Measurements from ENCODE around the gene MAP2K4. TPM values are rescaled to one million over a fixed set of nuclear protein-coding genes. Genes with fewer than 3 reads are reported as not detected.

Gene MAP2K4
- total RNA-seq, 3 donors from 2014 or later: 32.2 to 39.3 (median 33.1) TPM

- H3K4me1 Mint-ChIP-seq (ENCODE audit: low read depth): peaks cover 71% of the 10 kb centered on the region
- DNase-seq (no peak), ATAC-seq (no peak)
- H3K36me3 Mint-ChIP-seq (ENCODE audit: insufficient read depth): peaks cover 4% of the 10 kb centered on the region
- no peaks in the 10 kb centered on the region for H3K27me3 Mint-ChIP-seq (ENCODE audit: low read depth)
- H3K4me3 Mint-ChIP-seq: peak overlapping the region; percentile 8
- no peaks in the 10 kb centered on the region for H3K9me3 Mint-ChIP-seq
These were observed 32.9 kb downstream of the MAP2K4 start for GRCh38 chr17:12053552-12053951.

GRCh38 chr17:12055889-12056288 is 35.2 kb downstream of the MAP2K4 start:
- no peak for DNase-seq
- no peak for ATAC-seq
- peaks cover 8% of the 10 kb centered on the region for H3K36me3 Mint-ChIP-seq (ENCODE audit: insufficient read depth)
- H3K4me1 Mint-ChIP-seq (ENCODE audit: low read depth): peaks cover 59% of the 10 kb centered on the region
- no peaks in the 10 kb centered on the region for H3K27me3 Mint-ChIP-seq (ENCODE audit: low read depth)
- H3K9me3 Mint-ChIP-seq: no peaks in the 10 kb centered on the region
- no peak overlapping the region for H3K4me3 Mint-ChIP-seq

- DNase-seq (no peak), ATAC-seq (no peak)
- Mint-ChIP-seq H3K36me3 (ENCODE audit: insufficient read depth) (peaks cover 13% of the 10 kb centered on the region), H3K4me3 (no peak overlapping the region), H3K9me3 (no peaks in the 10 kb centered on the region), H3K4me1 (ENCODE audit: low read depth) (peaks cover 49% of the 10 kb centered on the region), H3K27me3 (ENCODE audit: low read depth) (no peaks in the 10 kb centered on the region)
These were observed 36.8 kb downstream of the MAP2K4 start for GRCh38 chr17:12057520-12057919.

DNA sequence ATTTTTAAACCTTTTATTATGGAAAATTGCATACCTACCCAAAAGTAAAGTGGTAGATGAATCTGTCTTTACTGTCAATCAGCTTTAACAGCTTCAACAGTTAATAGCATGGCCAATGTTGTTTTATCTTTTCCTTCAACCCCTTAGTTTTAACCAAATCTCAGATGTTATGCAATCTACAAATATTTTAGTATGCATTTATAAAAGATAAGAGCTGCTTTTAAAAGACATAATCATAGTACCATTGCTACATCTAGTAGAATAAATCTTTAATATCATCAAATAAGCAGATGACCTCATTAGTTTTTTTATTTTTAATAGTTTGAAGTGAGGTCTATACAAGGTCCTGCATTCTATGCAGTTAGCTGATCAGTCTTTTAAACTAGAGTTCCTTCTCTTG is 37.9 kb downstream of the MAP2K4 start:
- peaks cover 13% of the 10 kb centered on the region for H3K36me3 Mint-ChIP-seq (ENCODE audit: insufficient read depth)
- no peak for ATAC-seq
- H3K27me3 Mint-ChIP-seq (ENCODE audit: low read depth): no peaks in the 10 kb centered on the region
- H3K9me3 Mint-ChIP-seq: no peaks in the 10 kb centered on the region
- H3K4me3 Mint-ChIP-seq: no peak overlapping the region
- no peak for DNase-seq
- peaks cover 42% of the 10 kb centered on the region for H3K4me1 Mint-ChIP-seq (ENCODE audit: low read depth)

- ATAC-seq (no peak), DNase-seq (no peak)
- no peaks in the 10 kb centered on the region for H3K27me3 Mint-ChIP-seq (ENCODE audit: low read depth)
- peaks cover 21% of the 10 kb centered on the region for H3K36me3 Mint-ChIP-seq (ENCODE audit: insufficient read depth)
- no peaks in the 10 kb centered on the region for H3K9me3 Mint-ChIP-seq
- H3K4me1 Mint-ChIP-seq (ENCODE audit: low read depth): peaks cover 10% of the 10 kb centered on the region
- H3K4me3 Mint-ChIP-seq: no peak overlapping the region
These were observed 41.6 kb downstream of the MAP2K4 start for GRCh38 chr17:12062249-12062648.

- H3K4me1 Mint-ChIP-seq (ENCODE audit: low read depth): peaks cover 4% of the 10 kb centered on the region
- H3K4me3 Mint-ChIP-seq: no peak overlapping the region
- no peaks in the 10 kb centered on the region for H3K27me3 Mint-ChIP-seq (ENCODE audit: low read depth)
- H3K9me3 Mint-ChIP-seq: no peaks in the 10 kb centered on the region
- DNase-seq (no peak), ATAC-seq (no peak)
- H3K36me3 Mint-ChIP-seq (ENCODE audit: insufficient read depth): peaks cover 16% of the 10 kb centered on the region
These were observed 43.7 kb downstream of the MAP2K4 start for GRCh38 chr17:12064395-12064794.

- no peak for ATAC-seq
- H3K27me3 Mint-ChIP-seq (ENCODE audit: low read depth): no peaks in the 10 kb centered on the region
These were observed 46.8 kb downstream of the MAP2K4 start for GRCh38 chr17:12067485-12067884.

DNA sequence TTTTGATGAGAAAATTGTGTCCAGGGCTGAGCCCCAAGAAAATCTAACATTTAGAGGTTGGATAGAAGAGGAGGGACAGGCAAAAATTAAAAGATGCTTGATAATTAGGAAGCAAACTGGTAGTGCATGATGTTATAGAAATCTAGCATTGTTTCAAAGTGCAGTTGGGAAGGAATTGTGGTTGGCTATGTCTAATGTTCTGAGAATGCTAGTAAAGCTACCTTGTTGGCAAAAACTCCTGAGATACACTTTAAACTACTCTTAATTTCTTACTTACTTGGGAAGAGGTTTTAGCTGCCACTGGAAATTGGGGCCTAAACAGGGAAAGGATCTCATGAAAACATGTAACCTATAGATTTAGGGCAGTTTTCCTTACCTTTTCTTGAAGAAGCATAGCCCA is 48.3 kb downstream of the MAP2K4 start:
- DNase-seq (no peak), ATAC-seq (no peak)
- H3K4me1 Mint-ChIP-seq (ENCODE audit: low read depth): peaks cover under 1% of the 10 kb centered on the region
- H3K36me3 Mint-ChIP-seq (ENCODE audit: insufficient read depth): peaks cover 22% of the 10 kb centered on the region
- H3K27me3 Mint-ChIP-seq (ENCODE audit: low read depth): no peaks in the 10 kb centered on the region
- no peak overlapping the region for H3K4me3 Mint-ChIP-seq
- no peaks in the 10 kb centered on the region for H3K9me3 Mint-ChIP-seq

More at GRCh38 chr17:12067485-12067884, 46.8 kb downstream of the MAP2K4 start:
- H3K36me3 Mint-ChIP-seq (ENCODE audit: insufficient read depth): peaks cover 16% of the 10 kb centered on the region
- H3K9me3 Mint-ChIP-seq: no peaks in the 10 kb centered on the region
- no peaks in the 10 kb centered on the region for H3K4me1 Mint-ChIP-seq (ENCODE audit: low read depth)
- H3K4me3 Mint-ChIP-seq: no peak overlapping the region
- DNase-seq: no peak

DNA sequence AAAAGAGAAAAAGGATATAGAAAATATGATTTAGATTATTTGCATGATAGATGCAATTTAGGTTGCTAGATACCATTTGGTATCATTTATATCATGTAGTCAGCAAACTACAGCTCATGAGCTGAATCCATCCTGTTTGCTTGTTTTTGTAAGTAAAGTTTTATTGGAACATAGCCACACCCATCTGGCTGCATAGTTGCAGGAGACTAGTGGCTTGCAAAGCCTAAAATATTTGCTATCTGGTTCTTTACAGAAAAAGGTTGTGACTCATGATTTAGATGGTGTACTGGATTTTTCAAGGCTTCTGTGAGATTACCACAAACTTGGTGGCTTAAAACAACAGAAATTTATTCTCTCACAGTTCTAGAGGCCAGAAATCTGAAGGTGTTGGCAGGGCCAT is 49.9 kb downstream of the MAP2K4 start:
- Mint-ChIP-seq H3K4me3 (no peak overlapping the region), H3K4me1 (ENCODE audit: low read depth) (peaks cover 5% of the 10 kb centered on the region), H3K36me3 (ENCODE audit: insufficient read depth) (peaks cover 28% of the 10 kb centered on the region), H3K27me3 (ENCODE audit: low read depth) (no peaks in the 10 kb centered on the region), H3K9me3 (no peaks in the 10 kb centered on the region)
- DNase-seq (no peak), ATAC-seq (no peak)

GRCh38 chr17:12074346-12074745 is 53.7 kb downstream of the MAP2K4 start:
- ATAC-seq: no peak
- Mint-ChIP-seq H3K4me1 (ENCODE audit: low read depth) (peaks cover 6% of the 10 kb centered on the region), H3K4me3 (no peak overlapping the region), H3K27me3 (ENCODE audit: low read depth) (no peaks in the 10 kb centered on the region), H3K9me3 (no peaks in the 10 kb centered on the region), H3K36me3 (ENCODE audit: insufficient read depth) (peaks cover 42% of the 10 kb centered on the region)
- DNase-seq: no peak

DNA sequence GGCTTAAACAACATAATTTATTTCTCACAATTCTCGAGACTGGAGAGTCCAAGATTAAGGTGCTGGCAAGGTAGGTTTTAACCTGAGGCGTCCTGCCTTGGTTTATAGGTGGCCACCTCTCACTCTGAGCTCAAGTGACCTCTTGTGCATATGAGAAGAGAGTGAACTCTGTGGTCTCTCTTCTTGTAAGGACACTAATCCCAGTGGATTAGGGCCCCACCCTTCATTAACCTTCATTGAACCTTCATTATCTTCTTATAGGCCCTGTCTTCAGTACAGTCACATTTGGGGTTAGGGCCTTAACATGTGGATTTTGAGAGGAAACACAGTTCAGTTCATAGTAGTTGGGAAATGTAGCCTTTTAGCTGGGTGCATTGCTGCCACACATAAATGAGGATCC is 57.1 kb downstream of the MAP2K4 start:
- H3K36me3 Mint-ChIP-seq (ENCODE audit: insufficient read depth): peaks cover 54% of the 10 kb centered on the region
- ATAC-seq (no peak), DNase-seq (no peak)
- H3K4me3 Mint-ChIP-seq: no peak overlapping the region
- H3K27me3 Mint-ChIP-seq (ENCODE audit: low read depth): no peaks in the 10 kb centered on the region
- H3K4me1 Mint-ChIP-seq (ENCODE audit: low read depth): peaks cover 7% of the 10 kb centered on the region
- H3K9me3 Mint-ChIP-seq: no peaks in the 10 kb centered on the region

- no peak for ATAC-seq
- Mint-ChIP-seq H3K27me3 (ENCODE audit: low read depth) (no peaks in the 10 kb centered on the region), H3K9me3 (no peaks in the 10 kb centered on the region), H3K36me3 (ENCODE audit: insufficient read depth) (peaks cover 50% of the 10 kb centered on the region), H3K4me1 (ENCODE audit: low read depth) (peaks cover 7% of the 10 kb centered on the region), H3K4me3 (no peak overlapping the region)
- no peak for DNase-seq
These were observed 58.1 kb downstream of the MAP2K4 start for GRCh38 chr17:12078791-12079190.

- Mint-ChIP-seq H3K4me1 (ENCODE audit: low read depth) (peaks cover 11% of the 10 kb centered on the region), H3K36me3 (ENCODE audit: insufficient read depth) (peaks cover 42% of the 10 kb centered on the region), H3K27me3 (ENCODE audit: low read depth) (no peaks in the 10 kb centered on the region), H3K4me3 (no peak overlapping the region), H3K9me3 (no peaks in the 10 kb centered on the region)
- DNase-seq (no peak), ATAC-seq (no peak)
These were observed 61.0 kb downstream of the MAP2K4 start for GRCh38 chr17:12081720-12082119.

- ATAC-seq (no peak), DNase-seq (no peak)
- Mint-ChIP-seq H3K9me3 (no peaks in the 10 kb centered on the region), H3K36me3 (ENCODE audit: insufficient read depth) (peaks cover 34% of the 10 kb centered on the region), H3K4me1 (ENCODE audit: low read depth) (peaks cover 18% of the 10 kb centered on the region), H3K27me3 (ENCODE audit: low read depth) (no peaks in the 10 kb centered on the region), H3K4me3 (no peak overlapping the region)
These were observed 64.6 kb downstream of the MAP2K4 start for GRCh38 chr17:12085076-12085949.

GRCh38 chr17:12088035-12088434 is 67.4 kb downstream of the MAP2K4 start:
- H3K4me3 Mint-ChIP-seq: no peak overlapping the region
- H3K36me3 Mint-ChIP-seq (ENCODE audit: insufficient read depth): peaks cover 25% of the 10 kb centered on the region
- H3K9me3 Mint-ChIP-seq: no peaks in the 10 kb centered on the region
- no peak for ATAC-seq
- no peaks in the 10 kb centered on the region for H3K27me3 Mint-ChIP-seq (ENCODE audit: low read depth)
- no peak for DNase-seq
- peaks cover 17% of the 10 kb centered on the region for H3K4me1 Mint-ChIP-seq (ENCODE audit: low read depth)

Data from activated T-cell treated with anti-CD3 and anti-CD28 coated beads, Interleukin-2, amount 50 U/mL, for 4 hours (primary cell).